GM12875 (cell line): ENCODE measurements around the gene UBE2B.
"Not testable (repeated sequence)": the region's sequence is repeated elsewhere in the genome, so short reads cannot be mapped to it uniquely, and the experiment has no call there.

ENCODE experiments used
- H3K4me3 ChIP-seq: one replicate; pipeline ENCODE4 v1.5.1; 2011; ENCODE audit warnings: low read depth, low read length, control low read depth
- CTCF ChIP-seq: IDR thresholded peaks from 2 replicates; pipeline ENCODE4 v1.5.1; 2011; ENCODE audit warnings: low read depth, mild to moderate bottlenecking, control low read depth, inconsistent platforms, low read length, moderate library complexity, borderline replicate concordance; ENCODE audit not compliant: insufficient read depth

Gene UBE2B

DNA sequence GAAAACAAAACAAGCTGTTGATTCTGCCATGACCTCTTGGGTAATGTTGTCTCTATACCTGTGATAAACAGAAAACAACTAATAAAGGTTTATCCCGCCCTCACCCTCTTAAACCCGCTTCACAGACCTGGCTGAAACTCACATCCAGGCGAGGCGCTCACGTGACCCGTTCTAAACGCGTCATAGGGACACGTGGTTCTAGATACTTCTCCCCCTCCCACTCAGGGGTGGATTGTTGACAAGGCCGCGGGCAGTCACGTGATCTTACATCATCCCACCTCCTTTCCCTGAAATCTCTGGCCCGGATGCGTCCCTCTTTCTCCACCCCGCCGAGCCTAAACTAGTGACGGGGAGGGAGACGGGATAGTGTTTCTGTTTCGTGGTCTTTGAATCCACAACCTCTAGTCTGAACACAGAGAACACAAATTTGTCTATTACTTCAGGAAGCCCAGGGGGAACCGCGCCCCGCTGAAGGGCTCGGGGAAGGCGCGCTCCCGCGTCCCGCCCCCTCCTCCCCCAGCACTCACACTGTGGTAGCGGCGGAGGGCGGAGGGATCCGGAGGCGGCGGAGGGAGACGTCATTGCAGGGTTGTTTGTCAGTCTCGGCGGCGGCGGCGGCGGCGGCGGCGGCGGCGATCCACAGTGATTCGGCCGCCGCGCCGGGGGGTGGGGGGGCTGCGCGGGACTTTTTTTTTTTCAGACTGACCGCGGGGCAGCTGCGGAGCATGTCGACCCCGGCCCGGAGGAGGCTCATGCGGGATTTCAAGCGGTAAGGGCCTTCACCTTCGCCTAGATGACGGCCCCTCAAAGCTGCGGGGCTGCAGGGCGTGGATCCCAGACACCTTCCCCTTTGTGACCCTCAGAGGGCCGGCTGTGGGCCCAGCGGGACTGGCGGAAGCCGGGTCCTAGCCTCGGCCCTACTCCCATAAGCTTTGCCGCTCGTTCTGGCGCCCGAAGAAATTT, at the start of gene UBE2B:
Gene UBE2B (plus strand): TSS at position 699 of the 963 bp plus-strand sequence. CDS start 27 bp downstream, at position 726.
- TF ChIP-seq CTCF, result no peak
- H3K4me3 ChIP-seq, result peak within 1 kb of the TSS; percentile 80

GRCh38 chr5:134327327-134327726, 44.0 kb upstream of the UBE2B start:
- no peak overlapping the region for H3K4me3 ChIP-seq

GRCh38 chr5:134328619-134329018, 42.8 kb upstream of the UBE2B start:
- no peak overlapping the region for H3K4me3 ChIP-seq
- no peak for TF ChIP-seq CTCF

More at GRCh38 chr5:134327327-134327726, 44.0 kb upstream of the UBE2B start:
- no peak for TF ChIP-seq CTCF

GRCh38 chr5:134336833-134337232, 34.5 kb upstream of the UBE2B start:
- H3K4me3 ChIP-seq, result not testable (repeated sequence)

DNA sequence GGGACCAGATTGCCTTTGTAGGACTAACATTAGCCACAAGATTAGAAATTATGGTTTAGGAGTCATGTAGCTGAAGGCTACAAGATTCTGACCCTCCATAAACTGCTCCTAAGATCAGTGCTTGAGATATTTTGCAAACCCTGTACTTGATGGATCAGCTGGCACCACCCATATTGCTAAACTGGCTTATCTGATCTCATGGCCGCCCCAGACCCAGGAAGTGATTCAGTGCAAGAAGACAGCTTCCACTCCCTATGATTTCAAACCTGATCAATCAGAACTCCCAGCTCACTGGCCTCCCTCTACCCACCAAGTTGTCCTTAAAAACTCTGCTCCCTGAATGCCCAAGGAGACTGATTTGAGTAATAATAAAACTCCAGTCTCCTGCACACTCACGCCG, 27.9 kb upstream of the UBE2B start:
- not testable (repeated sequence) for H3K4me3 ChIP-seq

- H3K4me3 ChIP-seq, result not testable (repeated sequence)
Measured at GRCh38 chr5:134345476-134345875, 25.9 kb upstream of the UBE2B start.

DNA sequence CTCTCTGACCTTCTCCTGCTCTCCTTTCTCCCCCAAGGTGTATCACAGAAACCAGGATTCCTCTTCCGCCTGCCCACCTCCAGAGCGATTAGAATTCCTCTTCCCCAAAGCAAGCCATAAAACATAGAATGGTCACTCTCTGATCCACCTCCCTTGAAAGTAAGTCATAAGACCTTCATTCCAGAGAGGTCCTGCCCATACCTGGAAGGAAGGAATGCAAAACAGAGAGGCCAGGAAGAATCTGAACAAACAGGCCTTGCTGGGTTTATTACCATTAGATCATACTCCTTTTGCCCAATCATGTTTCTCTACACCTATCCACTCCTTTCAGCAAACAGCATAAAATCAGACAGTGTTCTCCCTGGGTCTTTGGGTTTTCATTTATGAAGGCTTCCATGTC, 25.4 kb upstream of the UBE2B start:
- no peak overlapping the region for H3K4me3 ChIP-seq

GRCh38 chr5:134349463-134349862, 21.9 kb upstream of the UBE2B start:
- no peak for TF ChIP-seq CTCF

More for the DNA sequence above, 25.4 kb upstream of the UBE2B start:
- TF ChIP-seq CTCF, result no peak

More at GRCh38 chr5:134349463-134349862, 21.9 kb upstream of the UBE2B start:
- no peak overlapping the region for H3K4me3 ChIP-seq
